Prostate gland (tissue), 2 donors: Measurements from ENCODE around the gene ULK4. TPM values are rescaled to one million over a fixed set of nuclear protein-coding genes. Genes with fewer than 3 reads are reported as not detected.

Experiments
- DNase-seq: peaks from one replicate; pipeline ENCODE4 v3.0.0-alpha.2; 2019; ENCODE audit warnings: low spot score
- H3K27ac ChIP-seq, 2 donors: fragments of 200-600 bp; sonication (generic); 2 replicates each; pipeline ENCODE4 v1.5.1; 2017 to 2019
- H3K27me3 ChIP-seq: fragments of 200-600 bp; sonication (generic); replicated peaks from 2 replicates; pipeline ENCODE4 v1.5.1; 2019; ENCODE audit not compliant: insufficient read depth
- H3K36me3 ChIP-seq, 2 donors: fragments of 200-600 bp; sonication (generic); 1 replicate in 1 of 2; 2 replicates in 1 of 2; pipeline versions ENCODE4 v1.5.1 to v1.8.1; 2017 to 2019
- H3K4me1 ChIP-seq: fragments of 200-600 bp; sonication (generic); replicated peaks from 2 replicates; pipeline ENCODE4 v1.5.1; 2019
- H3K4me3 ChIP-seq, 2 donors: fragments of 200-600 bp; sonication (generic); 2 replicates each; pipeline ENCODE4 v1.5.1; 2017 to 2019
- H3K9me3 ChIP-seq: fragments of 200-600 bp; sonication (generic); 2 replicates; pipeline ENCODE4 v1.5.1; 2017
- CTCF ChIP-seq, 4 experiments: fragments of 200-600 bp in 2 of 4; fragments of 450-650 bp in 2 of 4; sonication (generic) in 2 of 4; IDR thresholded peaks; 1 replicate in 3 of 4; 2 replicates in 1 of 4; pipeline ENCODE4 v1.5.1; 2016 to 2019; ENCODE audit warnings: antibody characterized with exemption in 4 of 4, mild to moderate bottlenecking in 2 of 4, moderate library complexity in 2 of 4
- POLR2A ChIP-seq: fragments of 450-650 bp; IDR thresholded peaks from one replicate; pipeline ENCODE4 v1.6.1; 2016; ENCODE audit warnings: antibody characterized with exemption, mild to moderate bottlenecking
- POLR2AphosphoS5 ChIP-seq: sonication (generic); formaldehyde crosslinking; IDR thresholded peaks from one replicate; pipeline ENCODE4 v1.6.1; 2017; ENCODE audit warnings: antibody characterized with exemption
- WGBS: methylation state at CpG from one replicate; pipeline ENCODE4 v1.1.5; 2018; 5-methylcytosine and 5-hydroxymethylcytosine counted together
- intact Hi-C: fragments of 100-400 bp; cut with DNase I; formaldehyde crosslinking; loops from one replicate; pipeline ENCODE4 v1.14.2; 2022
- total RNA-seq, 2 donors: library from RNA; depleted of rRNA; stranded (reverse); fragments of >200 nt; gene quantifications; one replicate each; pipeline ENCODE4 v1.1.0, GENCODE V29; 2016

ULK4 gene
- total RNA-seq, 2 donors from 2014 or later = 23.1 to 33.7 TPM

- TF ChIP-seq POLR2AphosphoS5 = no peak
- TF ChIP-seq CTCF (IDR thresholded peaks at IDR 0.05) = no peak
- no peak for TF ChIP-seq POLR2A
- H3K27me3 ChIP-seq = no peaks in the 10 kb centered on the region
- H3K27ac ChIP-seq = no peak overlapping the region
- H3K36me3 ChIP-seq = no peaks in the 10 kb centered on the region
- no peaks in the 10 kb centered on the region for H3K4me1 ChIP-seq
- intact Hi-C loops = no loop called here
- 88% methylated on average over 4 of the region's 4 CpGs for WGBS
- H3K4me3 ChIP-seq = no peak overlapping the region
- no peak for DNase-seq
- H3K9me3 ChIP-seq = no peaks in the 10 kb centered on the region
Measured at GRCh38 chr3:41674449-41674848, 287.5 kb downstream of the ULK4 start.

- WGBS = 82% methylated on average over 2 of the region's 2 CpGs
- H3K9me3 ChIP-seq = no peaks in the 10 kb centered on the region
- DNase-seq = no peak
- intact Hi-C loops = no loop called here
- H3K4me3 ChIP-seq = no peak overlapping the region
- H3K4me1 ChIP-seq = no peaks in the 10 kb centered on the region
- no peaks in the 10 kb centered on the region for H3K27me3 ChIP-seq
- no peak for TF ChIP-seq POLR2AphosphoS5
- no peak for TF ChIP-seq POLR2A
- no peak for TF ChIP-seq CTCF (IDR thresholded peaks at IDR 0.05)
- H3K36me3 ChIP-seq = no peaks in the 10 kb centered on the region
- H3K27ac ChIP-seq = no peak overlapping the region
Measured at GRCh38 chr3:41673650-41674049, 288.3 kb downstream of the ULK4 start.

- no peaks in the 10 kb centered on the region for H3K9me3 ChIP-seq
- H3K4me3 ChIP-seq = no peak overlapping the region
- TF ChIP-seq POLR2AphosphoS5 (no peak), POLR2A (no peak), CTCF (IDR thresholded peaks at IDR 0.05) (no peak)
- no peaks in the 10 kb centered on the region for H3K27me3 ChIP-seq
- no peak for DNase-seq
- no peak overlapping the region for H3K27ac ChIP-seq
- H3K36me3 ChIP-seq = no peaks in the 10 kb centered on the region
- intact Hi-C loops = no loop called here
- no peaks in the 10 kb centered on the region for H3K4me1 ChIP-seq
Measured at GRCh38 chr3:41668379-41668778, 293.5 kb downstream of the ULK4 start.

- Histone ChIP-seq H3K27me3 (no peaks in the 10 kb centered on the region), H3K36me3 (no peaks in the 10 kb centered on the region), H3K27ac (no peak overlapping the region), H3K4me1 (no peaks in the 10 kb centered on the region), H3K4me3 (no peak overlapping the region), H3K9me3 (no peaks in the 10 kb centered on the region)
- intact Hi-C loops = no loop called here
- WGBS = 81% methylated on average over 4 of the region's 4 CpGs
- DNase-seq = no peak
- TF ChIP-seq POLR2A = no peak
- TF ChIP-seq POLR2AphosphoS5 = no peak
- no peak for TF ChIP-seq CTCF (IDR thresholded peaks at IDR 0.05)
Measured at GRCh38 chr3:41662288-41662687, 299.6 kb downstream of the ULK4 start.

- H3K36me3 ChIP-seq = no peaks in the 10 kb centered on the region
- DNase-seq = no peak
- H3K9me3 ChIP-seq = no peaks in the 10 kb centered on the region
- TF ChIP-seq POLR2A (no peak), POLR2AphosphoS5 (no peak), CTCF (IDR thresholded peaks at IDR 0.05) (no peak)
- H3K4me3 ChIP-seq = no peak overlapping the region
- intact Hi-C loops = no loop called here
- WGBS = 75% methylated on average over 3 of the region's 3 CpGs
- H3K4me1 ChIP-seq = no peaks in the 10 kb centered on the region
- no peak overlapping the region for H3K27ac ChIP-seq
- H3K27me3 ChIP-seq = no peaks in the 10 kb centered on the region
Measured at GRCh38 chr3:41661796-41662195, 300.1 kb downstream of the ULK4 start.
